ENCODE results near the gene IRS4.

- no peak for TF ChIP-seq BHLHE40 (IDR thresholded peaks at IDR 0.05; ENCODE audit: borderline replicate concordance)
- no peak for TF ChIP-seq TARDBP (IDR thresholded peaks at IDR 0.05)
- no peak for TF ChIP-seq FOXM1 (IDR thresholded peaks at IDR 0.05; ENCODE audit: borderline replicate concordance)
- TF ChIP-seq SUZ12 (IDR thresholded peaks at IDR 0.05) = no peak
- no peak for TF ChIP-seq FOXA1 (IDR thresholded peaks at IDR 0.05)
- TF ChIP-seq ELF4 (IDR thresholded peaks at IDR 0.05) = no peak
Observed at GRCh38 chrX:108696690-108697089, 39.7 kb downstream of the IRS4 start.
